Spleen (tissue), 11 donors: ENCODE data around the gene TRMT61A. TPM values are rescaled to one million over a fixed set of nuclear protein-coding genes. Genes with fewer than 3 reads are reported as not detected.
"Not testable (repeated sequence)": the region's sequence is repeated elsewhere in the genome, so short reads cannot be mapped to it uniquely, and the experiment has no call there.

Experiments
- DNase-seq: peaks from one replicate; pipeline ENCODE4 v3.0.0-alpha.2; 2020
- H3K27ac ChIP-seq, 8 donors: fragments of 200-600 bp; sonication (generic) in 7 of 8; 1 replicate in 4 of 8; 2 replicates in 4 of 8; pipeline versions ENCODE4 v1.5.0 to v1.8.0; 2016 to 2021; ENCODE audit warnings: inconsistent platforms in 4 of 8, mild to moderate bottlenecking in 4 of 8, moderate library complexity in 1 of 8
- H3K27me3 ChIP-seq, 7 donors: fragments of 200-600 bp; sonication (generic) in 6 of 7; replicated peaks in 1 of 7; 1 replicate in 4 of 7; 2 replicates in 3 of 7; pipeline versions ENCODE4 v1.5.0 to v1.8.0; 2016 to 2021; ENCODE audit warnings: inconsistent platforms in 3 of 7, mild to moderate bottlenecking in 1 of 7
- H3K36me3 ChIP-seq, 6 donors: fragments of 200-600 bp; sonication (generic) in 5 of 6; 1 replicate in 4 of 6; 2 replicates in 2 of 6; pipeline versions ENCODE4 v1.5.0 to v1.8.0; 2016 to 2021; ENCODE audit warnings: inconsistent platforms in 2 of 6
- H3K4me1 ChIP-seq, 6 donors: fragments of 200-600 bp; sonication (generic) in 5 of 6; 1 replicate in 3 of 6; 2 replicates in 3 of 6; pipeline versions ENCODE4 v1.5.0 to v1.8.0; 2016 to 2021; ENCODE audit warnings: inconsistent platforms in 3 of 6
- H3K4me3 ChIP-seq, 8 donors: fragments of 200-600 bp; sonication (generic) in 7 of 8; 1 replicate in 4 of 8; 2 replicates in 4 of 8; pipeline versions ENCODE4 v1.5.0 to v1.8.0; 2016 to 2021; ENCODE audit warnings: inconsistent platforms in 4 of 8, mild to moderate bottlenecking in 4 of 8, moderate library complexity in 2 of 8
- H3K9me3 ChIP-seq, 8 donors: fragments of 200-600 bp; sonication (generic) in 7 of 8; 1 replicate in 4 of 8; 2 replicates in 4 of 8; pipeline versions ENCODE4 v1.5.0 to v1.8.0; 2016 to 2021; ENCODE audit warnings: inconsistent platforms in 4 of 8
- CTCF ChIP-seq, 11 experiments: fragments of 200-600 bp in 7 of 11; fragments of 450-650 bp in 4 of 11; sonication (generic) in 4 of 11; IDR thresholded peaks in 8 of 11; conservative IDR thresholded peaks in 3 of 11; 1 replicate in 7 of 11; 2 replicates in 4 of 11; pipeline versions ENCODE4 v1.4.0 to v1.8.0; 2016 to 2021; ENCODE audit warnings: antibody characterized with exemption in 11 of 11, inconsistent platforms in 4 of 11, mild to moderate bottlenecking in 1 of 11
- POLR2A ChIP-seq, 3 donors: fragments of 450-650 bp; IDR thresholded peaks; one replicate each; pipeline ENCODE4 v1.5.1; 2017; ENCODE audit warnings: antibody characterized with exemption in 3 of 3, mild to moderate bottlenecking in 1 of 3
- POLR2AphosphoS5 ChIP-seq, 3 donors: sonication (generic); formaldehyde crosslinking; IDR thresholded peaks; one replicate each; pipeline ENCODE4 v1.5.1; 2017; ENCODE audit warnings: antibody characterized with exemption in 3 of 3
- WGBS, 5 donors: extraction: QIAGEN DNeasy Blood & Tissue Kit in 3 of 5; methylation state at CpG; one replicate each; pipeline versions ENCODE4 v1.1.5 to v1.1.7; 2013 to 2018; 5-methylcytosine and 5-hydroxymethylcytosine counted together
- intact Hi-C: fragments of 100-400 bp; cut with DNase I; formaldehyde crosslinking; loops from one replicate; pipeline ENCODE4 v1.15.0; 2023; ENCODE audit warnings: low total_unique reads
- polyA plus RNA-seq, 3 donors: library from polyadenylated mRNA; stranded (reverse); fragments of 200-250 nt; gene quantifications; one replicate each; pipeline ENCODE4 v1.2.1, GENCODE V29; 2013
- total RNA-seq, 7 donors: library from RNA; depleted of rRNA in 3 of 7; stranded (reverse); fragments of >200 nt in 3 of 7; fragmentation: NEBNext Ultra II Directional in 4 of 7; extraction: Animal tissue kit (Norgen Biotek cat#: 25700) in 4 of 7; gene quantifications; one replicate each; pipeline versions ENCODE4 v1.1.0 to v1.2.1, GENCODE V29; 2016 to 2021
- donor health status: healthy with polysubstance abuse.
- donor health status: DM: no; HTN: no; CAD: no; lungs with moderate emphysema.
- donor health status: DM: no; HTN: no; CAD: no.
- donor health status: Bipolar disorder and iron deficiency.
- donor health status: healthy.
- donor health status: DM: no; HTN: no; CAD: no.
- donor health status: DM: yes; HTN: yes; CAD: no.

TRMT61A gene
- total and polyA plus RNA-seq, 10 donors, result 8.0 to 14.2 (median 9.5) TPM

GRCh38 chr14:103521951-103522563, 6.9 kb upstream of the TRMT61A start:
- H3K36me3 ChIP-seq, result no peaks in the 10 kb centered on the region
- no peaks in the 10 kb centered on the region for H3K9me3 ChIP-seq
- peak overlapping the region in 3 of 8 donors; percentile 15 to 66 (median 42) for H3K27ac ChIP-seq
- H3K27me3 ChIP-seq, result peaks cover 0 to 55% (median 24%) of the 10 kb centered on the region in 7 donors
- TF ChIP-seq POLR2AphosphoS5 (IDR thresholded peaks at IDR 0.05), result no peak
- H3K4me1 ChIP-seq, result peaks cover 28 to 73% (median 66%) of the 10 kb centered on the region in 6 donors
- H3K4me3 ChIP-seq, result peak overlapping the region; percentile 35 to 78 (median 60)
- peak; percentile 77 for DNase-seq
- 1 to 2% (median 2%) methylated on average over 21 to 74 of the region's 74 CpGs for WGBS, 5 donors
- intact Hi-C loops, result no loop called here

GRCh38 chr14:103522649-103523574, 6.1 kb upstream of the TRMT61A start, which contains the start of gene CKB:
TSS of gene CKB (minus strand) at chr14:103522830. CDS start at chr14:103522493, 337 bp downstream.
- Histone ChIP-seq H3K4me1 (peaks cover 33 to 78% (median 72%) of the 10 kb centered on the region in 6 donors), H3K27me3 (peaks cover 0 to 55% (median 24%) of the 10 kb centered on the region in 7 donors), H3K27ac (peak within 1 kb of the TSS in 3 of 8 donors; percentile 15 to 66 (median 42)), H3K9me3 (no peaks in the 10 kb centered on the region), H3K4me3 (peak within 1 kb of the TSS; percentile 35 to 78 (median 60)), H3K36me3 (no peaks in the 10 kb centered on the region)
- DNase-seq, result peak; percentile 75
- WGBS, 5 donors, result 6 to 34% (median 7%) methylated on average over 11 to 107 of the region's 107 CpGs
- TF ChIP-seq POLR2AphosphoS5 (IDR thresholded peaks at IDR 0.05) (peak in 2 of 3 donors; percentile 28 to 39), POLR2A (IDR thresholded peaks at IDR 0.05) (no peak)
- intact Hi-C loops, result no loop called here

- H3K9me3 ChIP-seq, result no peaks in the 10 kb centered on the region
- H3K4me3 ChIP-seq, result no peak overlapping the region
- no peaks in the 10 kb centered on the region for H3K36me3 ChIP-seq
- 53 to 65% (median 59%) methylated on average over 10 of the region's 10 CpGs for WGBS, 5 donors
- H3K27ac ChIP-seq, result no peak overlapping the region
- no peak for DNase-seq
- intact Hi-C loops, result no loop called here
- peaks cover 38 to 78% (median 73%) of the 10 kb centered on the region in 6 donors for H3K4me1 ChIP-seq
- peaks cover 0 to 55% (median 24%) of the 10 kb centered on the region in 7 donors for H3K27me3 ChIP-seq
- TF ChIP-seq POLR2A (IDR thresholded peaks at IDR 0.05) (no peak), POLR2AphosphoS5 (IDR thresholded peaks at IDR 0.05) (no peak), CTCF (IDR thresholded peaks at IDR 0.05 in 8 of 11, conservative IDR thresholded peaks at IDR 0.05 in 3 of 11) (no peak)
Measured at GRCh38 chr14:103523575-103523954, 5.4 kb upstream of the TRMT61A start.

- Histone ChIP-seq H3K4me1 (peaks cover 31 to 76% (median 68%) of the 10 kb centered on the region in 6 donors), H3K27me3 (peaks cover 0 to 51% (median 24%) of the 10 kb centered on the region in 7 donors), H3K9me3 (no peaks in the 10 kb centered on the region), H3K27ac (no peak overlapping the region), H3K4me3 (no peak overlapping the region), H3K36me3 (no peaks in the 10 kb centered on the region)
- TF ChIP-seq CTCF (IDR thresholded peaks at IDR 0.05 in 8 of 11, conservative IDR thresholded peaks at IDR 0.05 in 3 of 11) (no peak), POLR2A (IDR thresholded peaks at IDR 0.05) (no peak), POLR2AphosphoS5 (IDR thresholded peaks at IDR 0.05) (no peak)
- WGBS, 5 donors, result 76 to 87% (median 84%) methylated on average over 12 of the region's 12 CpGs
- intact Hi-C loops, result no loop called here
- DNase-seq, result peak; percentile 68
Measured at GRCh38 chr14:103524002-103524935, 4.7 kb upstream of the TRMT61A start.

- H3K27me3 ChIP-seq, result peaks cover 0 to 37% (median 24%) of the 10 kb centered on the region in 7 donors
- H3K4me3 ChIP-seq, DNase-seq, H3K36me3 ChIP-seq, H3K27ac ChIP-seq, intact Hi-C loops, H3K9me3 ChIP-seq: not testable (repeated sequence)
- H3K4me1 ChIP-seq, result peaks cover 31 to 76% (median 68%) of the 10 kb centered on the region in 6 donors
- 75 to 84% (median 80%) methylated on average over 17 of the region's 17 CpGs for WGBS, 5 donors
Measured at GRCh38 chr14:103525430-103526246, 3.4 kb upstream of the TRMT61A start.
